K562 (cell line): ENCODE data around the gene NT5C1A. TPM values are rescaled to one million over a fixed set of nuclear protein-coding genes. Genes with fewer than 3 reads are reported as not detected.

ENCODE experiments used
- ATAC-seq: fragments of 200-7000 bp; cut with Tn5 transposase; 3 replicates; pipeline ENCODE4 v1.9.1; 2020; ENCODE audit warnings: moderate library complexity
- BruUV-seq: library from RNA; stranded (reverse); fragments of 400-500 nt; replicated peaks from 2 replicates; lab custom pipeline; 2021; lab: Mats Ljungman, UMichigan
- CTCF ChIA-PET: fragments of 300-600 bp; formaldehyde crosslinking; extraction: SDS; loops from one replicate; lab custom pipeline; 2021; ENCODE audit warnings: low intra/inter-chr PET ratio; lab: Yijun Ruan, JAX
- POLR2A ChIA-PET: fragments of 300-600, 350-650 bp; sonication (Branson Sonifier 250); formaldehyde crosslinking; extraction: SDS; loops from one replicate; lab custom pipeline; 2021; ENCODE audit warnings: antibody characterized with exemption, inconsistent platforms; lab: Yijun Ruan, JAX
- DNase-seq, 4 experiments: peaks; one replicate each; pipeline versions ENCODE4 v3.0.0 to v3.0.0-alpha.2; 2011 to 2018; ENCODE audit warnings: low spot score in 3 of 4, mixed read lengths in 3 of 4; ENCODE audit errors: extremely low read depth in 1 of 4
- FAIRE-seq: peaks from 2 replicates; lab custom pipeline; 2011; peaks lifted over from hg19 to GRCh38; lab: Jason Lieb, UNC
- H2AFZ ChIP-seq: 2 replicates; pipeline ENCODE4 v1.6.0; 2011; ENCODE audit warnings: low read depth, low read length, control low read depth, inconsistent platforms
- H3K27ac ChIP-seq: fragments of 200-600 bp; 3 replicates; pipeline ENCODE4 v1.8.0; 2011; ENCODE audit warnings: low read depth, mild to moderate bottlenecking, control low read depth, inconsistent platforms, low read length, moderate library complexity, mixed read lengths; ENCODE audit errors: extremely low read depth
- H3K27me3 ChIP-seq, 2 experiments: fragments of 300-600 bp in 1 of 2; 2 replicates in 1 of 2; 3 replicates in 1 of 2; pipeline versions ENCODE4 v1.6.0 to v1.8.0; 2011; ENCODE audit warnings: inconsistent platforms in 2 of 2, low read length in 2 of 2, mild to moderate bottlenecking in 1 of 2, mixed read lengths in 1 of 2, moderate library complexity in 1 of 2; ENCODE audit not compliant: control insufficient read depth in 2 of 2, insufficient read depth in 2 of 2
- H3K36me3 ChIP-seq: fragments of 300-600 bp; 3 replicates; pipeline ENCODE4 v1.8.0; 2011; ENCODE audit warnings: mild to moderate bottlenecking, low read length, inconsistent platforms; ENCODE audit not compliant: control insufficient read depth, insufficient read depth
- H3K4me1 ChIP-seq, 2 experiments: fragments of 200-600 bp in 1 of 2; replicated peaks in 1 of 2; 2 replicates in 1 of 2; 3 replicates in 1 of 2; pipeline versions ENCODE4 v1.5.1 to v1.8.0; 2011; ENCODE audit warnings: inconsistent platforms in 2 of 2, low read length in 2 of 2, mild to moderate bottlenecking in 1 of 2, mixed read lengths in 1 of 2, moderate library complexity in 1 of 2; ENCODE audit not compliant: control insufficient read depth in 2 of 2, insufficient read depth in 2 of 2
- H3K4me2 ChIP-seq: 2 replicates; pipeline ENCODE4 v1.6.1; 2011; ENCODE audit warnings: low read length, control low read depth, inconsistent platforms, mixed read lengths; ENCODE audit not compliant: insufficient read depth
- H3K4me3 ChIP-seq: fragments of 200-600 bp; sonication (generic), shearing (Covaris generic); 2 replicates; pipeline ENCODE4 v1.5.1; 2016; ENCODE audit warnings: control low read depth, inconsistent platforms
- H3K79me2 ChIP-seq: fragments of 200-600 bp; 3 replicates; pipeline ENCODE4 v1.8.0; 2011; ENCODE audit warnings: low read length, inconsistent platforms; ENCODE audit not compliant: control insufficient read depth, insufficient read depth
- H3K9ac ChIP-seq, 2 experiments: 2 replicates each; pipeline versions ENCODE4 v1.6.0 to v1.6.1; 2011; ENCODE audit warnings: low read depth in 2 of 2, low read length in 2 of 2, control low read depth in 1 of 2, inconsistent platforms in 1 of 2, mild to moderate bottlenecking in 1 of 2, mixed read lengths in 1 of 2; ENCODE audit not compliant: insufficient read depth in 1 of 2
- H3K9me1 ChIP-seq: one replicate; pipeline ENCODE4 v1.6.0; 2011; ENCODE audit warnings: inconsistent platforms, mild to moderate bottlenecking, low read length, moderate library complexity; ENCODE audit not compliant: control insufficient read depth, insufficient read depth
- H3K9me3 ChIP-seq: replicated peaks from 2 replicates; pipeline ENCODE4 v1.5.1; 2011; ENCODE audit warnings: low read depth, low read length, inconsistent platforms; ENCODE audit not compliant: control insufficient read depth, insufficient read depth
- H4K20me1 ChIP-seq: replicated peaks from 2 replicates; pipeline ENCODE4 v1.6.1; 2011; ENCODE audit warnings: low read length, inconsistent platforms, mixed read lengths; ENCODE audit not compliant: control insufficient read depth, insufficient read depth
- CBX5 ChIP-seq: IDR thresholded peaks from 2 replicates; pipeline ENCODE4 v1.6.1; 2014; ENCODE audit warnings: low read depth, borderline replicate concordance
- JUN ChIP-seq, 2 experiments: sonication (generic) in 1 of 2; formaldehyde crosslinking in 1 of 2; IDR thresholded peaks; 2 replicates each; pipeline versions ENCODE4 v1.6.1 to v1.8.0; 2012 to 2022; ENCODE audit warnings: borderline replicate concordance in 2 of 2, mild to moderate bottlenecking in 2 of 2, improper control_type of control experiment in 1 of 2, low read depth in 1 of 2, low read length in 1 of 2, missing genetic modification reagents in 1 of 2
- MAZ ChIP-seq, 2 experiments: fragments of 450-650 bp in 1 of 2; sonication (generic) in 1 of 2; formaldehyde crosslinking; IDR thresholded peaks in 1 of 2; conservative IDR thresholded peaks in 1 of 2; 2 replicates each; pipeline versions ENCODE4 v1.4.0 to v1.5.0; 2020; ENCODE audit warnings: mild to moderate bottlenecking in 1 of 2, missing genetic modification reagents in 1 of 2
- MEF2D ChIP-seq: conservative IDR thresholded peaks from 2 replicates; pipeline ENCODE4 v1.6.1; 2016; ENCODE audit warnings: low read depth, missing genetic modification characterization, missing compliant biosample characterization
- NFIC ChIP-seq: fragments of 450-650 bp; IDR thresholded peaks from 2 replicates; pipeline ENCODE4 v1.6.1; 2017; ENCODE audit warnings: mild to moderate bottlenecking, inconsistent platforms
- PHF21A ChIP-seq: fragments of 450-650 bp; IDR thresholded peaks from 2 replicates; pipeline ENCODE4 v1.6.1; 2017; ENCODE audit warnings: low read depth, borderline replicate concordance
- TCF7 ChIP-seq: sonication (generic); IDR thresholded peaks from 2 replicates; pipeline ENCODE4 v1.6.1; 2016; ENCODE audit warnings: antibody characterized with exemption, borderline replicate concordance
- TEAD4 ChIP-seq, 2 experiments: sonication (generic) in 1 of 2; formaldehyde crosslinking in 1 of 2; IDR thresholded peaks; 2 replicates each; pipeline versions ENCODE4 v1.6.1 to v1.8.0; 2012 to 2022; ENCODE audit warnings: borderline replicate concordance in 1 of 2, inconsistent platforms in 1 of 2, low read length in 1 of 2, mild to moderate bottlenecking in 1 of 2, missing genetic modification reagents in 1 of 2
- ZFP36 ChIP-seq: fragments of 150-350 bp; IDR thresholded peaks from 2 replicates; pipeline ENCODE4 v1.6.1; 2018; ENCODE audit warnings: low read length, low read depth; ENCODE audit not compliant: partially characterized antibody
- ZNF551 ChIP-seq: fragments of 250-450 bp; sonication (Bioruptor Pico); IDR thresholded peaks from 2 replicates; pipeline ENCODE4 v1.5.0; 2021; ENCODE audit warnings: mild to moderate bottlenecking, moderate library complexity
- WGBS: fragments of 100-300 bp; shearing (Covaris generic); methylation state at CpG from one replicate; pipeline ENCODE4 v1.1.6; 2016; ENCODE audit warnings: low coverage, mixed read lengths; ENCODE audit not compliant: insufficient coverage; ENCODE audit errors: missing lambda C conversion rate; 5-methylcytosine and 5-hydroxymethylcytosine counted together
- in situ Hi-C: fragments of 300-500 bp; cut with MboI; formaldehyde crosslinking; loops from 4 replicates; pipeline ENCODE4 v1.15.0; 2018; ENCODE audit warnings: inconsistent platforms, mixed read lengths
- intact Hi-C: fragments of 100-400 bp; cut with micrococcal nuclease; formaldehyde crosslinking; loops from 2 replicates; pipeline ENCODE4 v1.14.2; 2022
- polyA plus RNA-seq, 8 experiments: library from polyadenylated mRNA; depleted of rRNA in 4 of 8; stranded (reverse) in 5 of 8; unstranded in 3 of 8; fragments of >200 nt; fragmentation: Nextera tagmentation in 2 of 8; fragmentation: Illumina TruSeq in 1 of 8; extraction: Ambion mirVana in 2 of 8; extraction: Trizol in 1 of 8; gene quantifications; 2 replicates each; pipeline versions ENCODE4 v1.2.1 to v1.2.3, GENCODE V29; 2011 to 2014; ENCODE audit warnings: inconsistent platforms in 1 of 8, missing spikeins in 1 of 8
- total RNA-seq, 7 experiments: library from RNA; depleted of rRNA in 6 of 7; stranded (reverse); fragments of >200 nt in 6 of 7; fragmentation: Illumina TruSeq in 2 of 7; extraction: Trizol in 2 of 7; gene quantifications; 2 replicates each; pipeline versions ENCODE4 v1.2.1 to v1.2.3, GENCODE V29; 2011 to 2021; ENCODE audit warnings: low replicate concordance in 1 of 7
- TF ChIP-seq, protein P1 (sequence below), 2 experiments: fragments of 450-650 bp in 1 of 2; sonication (generic) in 1 of 2; formaldehyde crosslinking; conservative IDR thresholded peaks; 2 replicates each; pipeline versions ENCODE4 v1.4.0 to v1.8.1; 2020 to 2022; ENCODE audit warnings: mild to moderate bottlenecking in 1 of 2, missing genetic modification reagents in 1 of 2

NT5C1A gene
- total and polyA plus RNA-seq, 9 of the 15 experiments (the other 6 are each of a cell fraction or from before 2014, with no cell fraction given), result not detected

- no peak for FAIRE-seq
- no peaks in the 10 kb centered on the region for H3K9me3 ChIP-seq
- WGBS, result 7% methylated on average over 12 of the region's 12 CpGs
Observed at GRCh38 chr1:39635205-39635870, 36.6 kb downstream of the NT5C1A start.

More at GRCh38 chr1:39635205-39635870, 36.6 kb downstream of the NT5C1A start:
- Histone ChIP-seq H4K20me1 (peaks cover 18% of the 10 kb centered on the region; the same call in 1 of the 2 replicates), H3K4me2 (no peak overlapping the region), H3K27ac (no peak overlapping the region), H3K9me1 (peaks cover 3% of the 10 kb centered on the region), H3K9ac (no peak overlapping the region), H3K79me2 (no peaks in the 10 kb centered on the region), H3K4me3 (no peak overlapping the region), H3K36me3 (no peaks in the 10 kb centered on the region), H2AFZ (no peak overlapping the region; the same call in 1 of the 2 replicates), H3K4me1 (peaks cover 12 to 21% of the 10 kb centered on the region in 2 experiments), H3K27me3 (peaks cover 45 to 66% of the 10 kb centered on the region in 2 experiments)
- no peak for DNase-seq
- in situ Hi-C loops (no loop called here), intact Hi-C loops (no loop called here)
- POLR2A ChIA-PET, result interaction anchor here (0.6 to 1.4 kb wide), 5 partner anchors 11 to 949 kb away, joined by 3 to 9 read pairs (median 4); partner anchors contain the start of gene PABPC4
- no TSS peak for BruUV-seq
- TF ChIP-seq ZFP36 (no peak), PHF21A (no peak), ZNF551 (CRISPR knock-in tag) (no peak), CBX5 (no peak), MAZ (CRISPR knock-in tag; conservative IDR thresholded peaks at IDR 0.05 in 1 of 2, IDR thresholded peaks at IDR 0.05 in 1 of 2) (no peak), NFIC (no peak), JUN (IDR thresholded peaks at IDR 0.05; ENCODE audit: borderline replicate concordance, low read depth, low read length) (no peak), JUN (CRISPR knock-in tag; IDR thresholded peaks at IDR 0.05; ENCODE audit: borderline replicate concordance) (no peak), MEF2D (no peak), TCF7 (no peak), TEAD4 (IDR thresholded peaks at IDR 0.05; ENCODE audit: low read length) (no peak), TEAD4 (CRISPR knock-in tag; IDR thresholded peaks at IDR 0.05; ENCODE audit: borderline replicate concordance) (no peak)
- TF ChIP-seq, protein P1, sequence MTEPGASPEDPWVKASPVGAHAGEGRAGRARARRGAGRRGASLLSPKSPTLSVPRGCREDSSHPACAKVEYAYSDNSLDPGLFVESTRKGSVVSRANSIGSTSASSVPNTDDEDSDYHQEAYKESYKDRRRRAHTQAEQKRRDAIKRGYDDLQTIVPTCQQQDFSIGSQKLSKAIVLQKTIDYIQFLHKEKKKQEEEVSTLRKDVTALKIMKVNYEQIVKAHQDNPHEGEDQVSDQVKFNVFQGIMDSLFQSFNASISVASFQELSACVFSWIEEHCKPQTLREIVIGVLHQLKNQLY (CRISPR knock-in tag; conservative IDR thresholded peaks at IDR 0.05), result no peak
- CTCF ChIA-PET, result no interaction called here
- no peak for ATAC-seq
